ENCODE measurements around the gene LY6G6F. TPM values are rescaled to one million over a fixed set of nuclear protein-coding genes. Genes with fewer than 3 reads are reported as not detected.

LY6G6F gene
- total and polyA plus RNA-seq, 2 of the 13 experiments (the other 11 are each of a cell fraction or from before 2014, with no cell fraction given): not detected

DNA sequence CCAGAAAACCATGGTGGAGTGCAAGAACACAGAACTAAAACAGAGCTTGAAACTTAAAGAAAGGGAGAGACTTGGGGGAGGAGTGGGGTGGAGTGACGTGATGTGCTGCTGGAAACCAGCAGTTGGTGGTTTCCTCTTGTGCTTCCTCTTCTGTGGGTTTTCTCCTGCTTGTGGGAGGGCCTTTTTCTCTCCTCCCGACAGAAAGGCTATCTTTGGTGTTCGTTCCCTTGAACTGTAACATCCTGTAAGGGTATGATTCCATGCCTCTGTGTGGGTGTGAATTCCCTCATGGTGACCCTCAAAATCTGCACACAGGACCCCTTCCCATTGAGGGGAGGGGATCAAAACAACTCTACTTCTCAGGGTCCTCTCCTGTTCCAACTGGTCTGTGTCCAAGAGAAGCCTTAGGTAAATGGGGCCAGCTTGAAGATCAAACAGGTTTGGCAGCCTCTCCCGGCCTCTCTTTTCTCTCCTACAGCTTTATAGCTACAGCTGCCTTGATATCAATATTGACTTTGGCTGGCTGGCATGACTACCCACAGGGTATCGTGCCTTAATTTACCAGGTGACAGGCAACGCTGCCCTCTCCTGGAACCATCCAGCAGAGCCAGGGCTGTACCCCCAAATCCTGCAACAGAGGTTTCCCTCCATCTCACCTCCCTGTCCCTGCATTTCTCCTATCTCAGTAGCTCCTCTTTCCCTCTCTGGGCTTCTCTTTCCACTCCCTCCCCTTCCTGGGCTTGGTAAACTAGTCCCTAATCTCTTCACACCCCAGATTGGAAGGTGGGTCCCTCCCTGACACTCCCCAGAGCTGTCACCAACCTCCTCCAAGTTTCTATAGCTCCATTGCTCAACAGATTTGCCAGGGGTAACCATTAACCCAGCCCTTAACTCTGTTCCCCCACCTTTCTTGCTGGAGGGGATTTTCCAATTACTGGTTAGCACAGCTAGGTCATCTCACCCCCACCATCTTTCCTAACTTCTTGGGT, 31.6 kb downstream of the LY6G6F start (continued):
- peak; percentile 31; the same call in 1 of the 2 replicates for TF ChIP-seq NCOR1 (IDR thresholded peaks at IDR 0.05; ENCODE audit: borderline replicate concordance, low read length)
- no peak for TF ChIP-seq EZH2 (conservative IDR thresholded peaks at IDR 0.05; ENCODE audit: low read depth, low read length)
- TF ChIP-seq, protein P1, sequence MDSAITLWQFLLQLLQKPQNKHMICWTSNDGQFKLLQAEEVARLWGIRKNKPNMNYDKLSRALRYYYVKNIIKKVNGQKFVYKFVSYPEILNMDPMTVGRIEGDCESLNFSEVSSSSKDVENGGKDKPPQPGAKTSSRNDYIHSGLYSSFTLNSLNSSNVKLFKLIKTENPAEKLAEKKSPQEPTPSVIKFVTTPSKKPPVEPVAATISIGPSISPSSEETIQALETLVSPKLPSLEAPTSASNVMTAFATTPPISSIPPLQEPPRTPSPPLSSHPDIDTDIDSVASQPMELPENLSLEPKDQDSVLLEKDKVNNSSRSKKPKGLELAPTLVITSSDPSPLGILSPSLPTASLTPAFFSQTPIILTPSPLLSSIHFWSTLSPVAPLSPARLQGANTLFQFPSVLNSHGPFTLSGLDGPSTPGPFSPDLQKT (CRISPR knock-in tag; IDR thresholded peaks at IDR 0.05; ENCODE audit: borderline replicate concordance): no peak
- TF ChIP-seq, protein P2, sequence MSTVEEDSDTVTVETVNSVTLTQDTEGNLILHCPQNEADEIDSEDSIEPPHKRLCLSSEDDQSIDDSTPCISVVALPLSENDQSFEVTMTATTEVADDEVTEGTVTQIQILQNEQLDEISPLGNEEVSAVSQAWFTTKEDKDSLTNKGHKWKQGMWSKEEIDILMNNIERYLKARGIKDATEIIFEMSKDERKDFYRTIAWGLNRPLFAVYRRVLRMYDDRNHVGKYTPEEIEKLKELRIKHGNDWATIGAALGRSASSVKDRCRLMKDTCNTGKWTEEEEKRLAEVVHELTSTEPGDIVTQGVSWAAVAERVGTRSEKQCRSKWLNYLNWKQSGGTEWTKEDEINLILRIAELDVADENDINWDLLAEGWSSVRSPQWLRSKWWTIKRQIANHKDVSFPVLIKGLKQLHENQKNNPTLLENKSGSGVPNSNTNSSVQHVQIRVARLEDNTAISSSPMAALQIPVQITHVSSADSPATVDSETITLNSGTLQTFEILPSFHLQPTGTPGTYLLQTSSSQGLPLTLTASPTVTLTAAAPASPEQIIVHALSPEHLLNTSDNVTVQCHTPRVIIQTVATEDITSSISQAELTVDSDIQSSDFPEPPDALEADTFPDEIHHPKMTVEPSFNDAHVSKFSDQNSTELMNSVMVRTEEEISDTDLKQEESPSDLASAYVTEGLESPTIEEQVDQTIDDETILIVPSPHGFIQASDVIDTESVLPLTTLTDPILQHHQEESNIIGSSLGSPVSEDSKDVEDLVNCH (CRISPR knock-in tag; IDR thresholded peaks at IDR 0.05): no peak
- peak; percentile 35; the same call in 1 of the 2 replicates for TF ChIP-seq SNAPC2 (CRISPR knock-in tag; IDR thresholded peaks at IDR 0.05)
- peak; percentile 77 for TF ChIP-seq SALL1 (CRISPR knock-in tag; IDR thresholded peaks at IDR 0.05)
- peak; percentile 72; the same call in 1 of the 2 replicates for TF ChIP-seq ZNF747 (CRISPR knock-in tag; IDR thresholded peaks at IDR 0.05; ENCODE audit: borderline replicate concordance)
- TF ChIP-seq STAT5B (CRISPR knock-in tag; IDR thresholded peaks at IDR 0.05): no peak
- no peak for TF ChIP-seq ZEB1 (IDR thresholded peaks at IDR 0.05; ENCODE audit: insufficient replicate concordance, low read depth)
- peak; percentile 63; the same call in 1 of the 2 replicates for TF ChIP-seq JUNB (CRISPR knock-in tag; IDR thresholded peaks at IDR 0.05; ENCODE audit: borderline replicate concordance)
- no peak; the same call in 1 of the 2 replicates for TF ChIP-seq ZBTB38 (CRISPR knock-in tag; IDR thresholded peaks at IDR 0.05)
- TF ChIP-seq PRMT3 (CRISPR knock-in tag; IDR thresholded peaks at IDR 0.05; ENCODE audit: borderline replicate concordance, low read depth): no peak
- TF ChIP-seq, protein P3, sequence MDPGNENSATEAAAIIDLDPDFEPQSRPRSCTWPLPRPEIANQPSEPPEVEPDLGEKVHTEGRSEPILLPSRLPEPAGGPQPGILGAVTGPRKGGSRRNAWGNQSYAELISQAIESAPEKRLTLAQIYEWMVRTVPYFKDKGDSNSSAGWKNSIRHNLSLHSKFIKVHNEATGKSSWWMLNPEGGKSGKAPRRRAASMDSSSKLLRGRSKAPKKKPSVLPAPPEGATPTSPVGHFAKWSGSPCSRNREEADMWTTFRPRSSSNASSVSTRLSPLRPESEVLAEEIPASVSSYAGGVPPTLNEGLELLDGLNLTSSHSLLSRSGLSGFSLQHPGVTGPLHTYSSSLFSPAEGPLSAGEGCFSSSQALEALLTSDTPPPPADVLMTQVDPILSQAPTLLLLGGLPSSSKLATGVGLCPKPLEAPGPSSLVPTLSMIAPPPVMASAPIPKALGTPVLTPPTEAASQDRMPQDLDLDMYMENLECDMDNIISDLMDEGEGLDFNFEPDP (CRISPR knock-in tag; conservative IDR thresholded peaks at IDR 0.05): 0 out of 2 replicates have a peak, but pooled peaks have one; percentile 45
- TF ChIP-seq ZNF746 (CRISPR knock-in tag; IDR thresholded peaks at IDR 0.05): peak; percentile 84
- TF ChIP-seq ZNF570 (CRISPR knock-in tag; IDR thresholded peaks at IDR 0.05; ENCODE audit: borderline replicate concordance): no peak
- TF ChIP-seq KDM6A (CRISPR knock-in tag; IDR thresholded peaks at IDR 0.05; ENCODE audit: low read depth): peak; percentile 63; the same call in 1 of the 2 replicates
- peak; percentile 86 for TF ChIP-seq KLF12 (CRISPR knock-in tag; IDR thresholded peaks at IDR 0.05; ENCODE audit: borderline replicate concordance)
- no peak for TF ChIP-seq PHF5A (CRISPR knock-in tag; IDR thresholded peaks at IDR 0.05; ENCODE audit: low read depth, unreplicated experiment)
- TF ChIP-seq ZBTB7A (CRISPR knock-in tag; IDR thresholded peaks at IDR 0.05): peak; percentile 8; the same call in 1 of the 2 replicates
- TF ChIP-seq, protein P4, sequence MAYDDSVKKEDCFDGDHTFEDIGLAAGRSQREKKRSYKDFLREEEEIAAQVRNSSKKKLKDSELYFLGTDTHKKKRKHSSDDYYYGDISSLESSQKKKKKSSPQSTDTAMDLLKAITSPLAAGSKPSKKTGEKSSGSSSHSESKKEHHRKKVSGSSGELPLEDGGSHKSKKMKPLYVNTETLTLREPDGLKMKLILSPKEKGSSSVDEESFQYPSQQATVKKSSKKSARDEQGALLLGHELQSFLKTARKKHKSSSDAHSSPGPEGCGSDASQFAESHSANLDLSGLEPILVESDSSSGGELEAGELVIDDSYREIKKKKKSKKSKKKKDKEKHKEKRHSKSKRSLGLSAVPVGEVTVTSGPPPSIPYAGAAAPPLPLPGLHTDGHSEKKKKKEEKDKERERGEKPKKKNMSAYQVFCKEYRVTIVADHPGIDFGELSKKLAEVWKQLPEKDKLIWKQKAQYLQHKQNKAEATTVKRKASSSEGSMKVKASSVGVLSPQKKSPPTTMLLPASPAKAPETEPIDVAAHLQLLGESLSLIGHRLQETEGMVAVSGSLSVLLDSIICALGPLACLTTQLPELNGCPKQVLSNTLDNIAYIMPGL (CRISPR knock-in tag; IDR thresholded peaks at IDR 0.05; ENCODE audit: borderline replicate concordance in 1 of 2, low read depth in 1 of 2): peak; percentile 29 to 41; a peak in 1 of 4 replicates
